ENCODE results near the gene ATP10A. TPM values are rescaled to one million over a fixed set of nuclear protein-coding genes. Genes with fewer than 3 reads are reported as not detected.

The ATP10A gene
- total RNA-seq, 1 donor from 2014 or later: 3.2 TPM

- H3K27ac ChIP-seq: no peak overlapping the region
- peaks cover 40% of the 10 kb centered on the region for H3K4me1 ChIP-seq
- no peaks in the 10 kb centered on the region for H3K36me3 ChIP-seq
- H3K27me3 ChIP-seq: no peaks in the 10 kb centered on the region
- TF ChIP-seq POLR2AphosphoS5 (IDR thresholded peaks at IDR 0.05; ENCODE audit: insufficient read depth in 1 of 2, low read depth in 1 of 2): no peak
- TF ChIP-seq CTCF (IDR thresholded peaks at IDR 0.05): no peak
- TF ChIP-seq POLR2A (IDR thresholded peaks at IDR 0.05): no peak
- no peak for DNase-seq (ENCODE audit: extremely low spot score in 2 of 2)
- H3K4me3 ChIP-seq: no peak overlapping the region
- intact Hi-C loops (cut with DNase I): no loop called here
- H3K9me3 ChIP-seq: no peaks in the 10 kb centered on the region
Observed at GRCh38 chr15:25673972-25674371, 189.2 kb downstream of the ATP10A start.

DNA sequence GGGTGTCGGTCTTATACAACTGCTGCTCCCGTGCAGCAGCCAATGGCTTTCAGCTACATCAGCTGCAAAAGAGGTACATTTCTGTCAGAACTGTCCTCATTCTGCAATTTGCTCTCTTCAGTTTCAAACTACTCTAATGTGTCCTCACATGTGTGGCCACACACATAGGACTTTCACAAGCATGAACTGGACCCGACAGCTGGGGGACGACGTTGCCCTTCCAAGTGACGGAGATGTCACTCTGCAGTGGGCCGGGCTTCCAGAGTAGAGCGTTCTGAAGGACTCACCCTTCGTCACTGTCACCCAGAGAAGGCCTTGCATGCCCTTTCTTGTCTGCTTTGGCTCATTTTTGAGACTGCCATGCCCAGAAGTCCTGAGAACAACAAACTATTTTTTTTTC is 189.8 kb downstream of the ATP10A start:
- no peak for DNase-seq (ENCODE audit: extremely low spot score in 2 of 2)
- Histone ChIP-seq H3K27me3 (no peaks in the 10 kb centered on the region), H3K36me3 (no peaks in the 10 kb centered on the region), H3K27ac (no peak overlapping the region), H3K9me3 (no peaks in the 10 kb centered on the region), H3K4me1 (peaks cover 40% of the 10 kb centered on the region), H3K4me3 (no peak overlapping the region)
- TF ChIP-seq CTCF (IDR thresholded peaks at IDR 0.05) (no peak), POLR2A (IDR thresholded peaks at IDR 0.05) (no peak), POLR2AphosphoS5 (IDR thresholded peaks at IDR 0.05; ENCODE audit: insufficient read depth in 1 of 2, low read depth in 1 of 2) (no peak)
- intact Hi-C loops (cut with DNase I): no loop called here

DNA sequence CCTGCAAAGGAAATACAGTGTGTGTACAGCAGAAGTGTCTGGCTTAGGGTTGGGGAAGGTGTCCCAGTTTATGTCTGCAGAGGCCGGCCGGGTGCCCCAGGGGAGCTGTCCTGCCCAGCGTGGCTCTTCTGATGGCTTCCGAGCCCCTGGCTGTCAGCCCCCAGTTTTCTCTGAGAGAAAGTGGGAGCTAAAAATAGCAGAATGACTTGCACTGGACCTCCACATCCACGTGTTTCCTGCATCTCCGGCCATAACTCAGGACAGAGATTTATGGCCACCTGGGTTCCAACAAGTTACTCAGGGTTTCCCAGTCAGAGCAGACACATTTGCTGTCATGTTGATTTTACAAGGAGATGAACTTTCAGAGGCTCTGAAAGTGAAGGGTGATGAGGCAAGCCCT is 192.0 kb downstream of the ATP10A start:
- Histone ChIP-seq H3K9me3 (no peaks in the 10 kb centered on the region), H3K4me1 (peaks cover 40% of the 10 kb centered on the region), H3K36me3 (no peaks in the 10 kb centered on the region), H3K27ac (peak overlapping the region; percentile 27), H3K27me3 (no peaks in the 10 kb centered on the region), H3K4me3 (no peak overlapping the region)
- TF ChIP-seq POLR2AphosphoS5 (IDR thresholded peaks at IDR 0.05; ENCODE audit: insufficient read depth in 1 of 2, low read depth in 1 of 2): peak; percentile 20 to 58
- TF ChIP-seq POLR2A (IDR thresholded peaks at IDR 0.05): no peak
- intact Hi-C loops (cut with DNase I): no loop called here
- no peak for DNase-seq (ENCODE audit: extremely low spot score in 2 of 2)

DNA sequence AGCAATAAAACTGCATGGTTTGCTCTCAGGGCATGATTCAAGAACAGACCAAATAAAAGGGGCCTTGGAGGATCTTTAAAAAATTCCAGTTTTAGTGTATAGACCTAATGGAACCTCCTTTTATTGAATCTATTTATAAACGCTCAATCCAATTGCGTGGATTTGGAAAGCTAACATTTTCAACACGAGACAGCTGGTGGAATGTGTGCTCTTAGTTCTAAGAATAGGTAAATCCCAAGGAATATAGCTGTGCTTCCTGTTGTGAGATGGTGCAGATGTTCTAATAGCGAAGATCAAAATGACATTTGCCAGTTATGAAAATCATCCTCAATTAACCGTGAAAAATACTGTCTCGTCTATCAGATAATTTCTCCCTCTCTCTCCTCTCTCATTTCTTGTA is 192.5 kb downstream of the ATP10A start:
- Histone ChIP-seq H3K36me3 (no peaks in the 10 kb centered on the region), H3K4me3 (no peak overlapping the region), H3K4me1 (peaks cover 40% of the 10 kb centered on the region), H3K27ac (peak overlapping the region; percentile 27), H3K9me3 (no peaks in the 10 kb centered on the region), H3K27me3 (no peaks in the 10 kb centered on the region)
- DNase-seq (ENCODE audit: extremely low spot score in 2 of 2): no peak
- TF ChIP-seq POLR2AphosphoS5 (IDR thresholded peaks at IDR 0.05; ENCODE audit: insufficient read depth in 1 of 2, low read depth in 1 of 2) (no peak), CTCF (IDR thresholded peaks at IDR 0.05) (no peak), POLR2A (IDR thresholded peaks at IDR 0.05) (no peak)
- intact Hi-C loops (cut with DNase I): no loop called here

DNA sequence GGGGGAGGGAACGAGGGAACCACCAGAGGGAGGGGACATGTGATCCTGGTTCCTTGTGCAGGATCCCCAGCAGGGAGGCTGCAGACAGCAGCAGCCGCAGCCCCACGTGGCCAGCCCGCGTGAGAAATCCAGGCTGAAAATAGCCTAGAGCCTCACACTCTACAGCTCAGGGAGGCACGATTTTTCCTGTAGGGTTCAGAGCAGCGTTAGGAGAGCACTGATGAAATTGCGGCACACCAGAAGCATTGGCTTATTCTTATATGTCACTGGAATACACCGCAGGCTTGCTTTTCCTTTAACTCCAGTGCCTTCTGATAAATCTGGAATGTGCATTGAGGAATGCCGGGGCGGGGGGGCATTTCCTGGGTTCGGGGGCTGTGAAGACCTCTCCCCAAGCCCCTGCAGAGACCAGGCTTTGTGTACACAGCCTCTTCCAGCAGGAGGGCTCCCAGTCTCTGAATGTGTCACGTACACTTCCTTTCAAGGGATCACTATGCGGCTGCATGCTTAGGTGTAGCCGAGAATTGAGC is 193.0 kb downstream of the ATP10A start:
- intact Hi-C loops (cut with DNase I): no loop called here
- peak; percentile 8 to 36 for TF ChIP-seq POLR2AphosphoS5 (IDR thresholded peaks at IDR 0.05; ENCODE audit: insufficient read depth in 1 of 2, low read depth in 1 of 2)
- TF ChIP-seq CTCF (IDR thresholded peaks at IDR 0.05): no peak
- H3K27me3 ChIP-seq: no peaks in the 10 kb centered on the region
- DNase-seq (ENCODE audit: extremely low spot score in 2 of 2): no peak
- H3K36me3 ChIP-seq: no peaks in the 10 kb centered on the region
- no peak overlapping the region for H3K4me3 ChIP-seq
- peaks cover 40% of the 10 kb centered on the region for H3K4me1 ChIP-seq
- H3K27ac ChIP-seq: peak overlapping the region; percentile 27
- H3K9me3 ChIP-seq: no peaks in the 10 kb centered on the region
